Stimulated activated CD4-positive, alpha-beta T cell treated with anti-CD3 and anti-CD28 coated beads, Interleukin-4, amount 100 ng/mL, for 4 hours (primary cell): ENCODE results near the gene PRKCA.

Experiments
- DNase-seq, 2 experiments: peaks; one replicate each; pipeline ENCODE4 v3.0.0-alpha.2; 2020

The PRKCA gene

DNA sequence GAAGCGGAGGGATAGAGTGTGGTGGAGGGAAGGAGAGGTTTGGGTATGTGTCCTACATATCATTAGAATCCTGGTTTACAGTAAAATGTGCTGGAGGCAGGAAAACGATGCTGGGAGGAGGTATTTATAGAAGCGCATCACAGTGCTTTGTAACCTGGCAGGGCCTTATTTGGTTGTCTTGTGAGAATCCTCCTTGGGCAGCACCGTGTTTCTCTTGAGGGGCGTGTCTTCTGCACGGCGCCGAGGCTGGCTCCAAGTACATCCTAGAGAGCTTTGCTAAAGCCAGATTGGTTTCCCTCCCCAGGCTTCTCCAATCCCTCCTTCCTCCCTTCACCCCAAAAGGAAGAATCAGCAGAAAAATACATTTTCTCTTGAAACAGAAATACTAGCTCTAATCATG is 556.9 kb downstream of the PRKCA start:
- DNase-seq = no peak

DNA sequence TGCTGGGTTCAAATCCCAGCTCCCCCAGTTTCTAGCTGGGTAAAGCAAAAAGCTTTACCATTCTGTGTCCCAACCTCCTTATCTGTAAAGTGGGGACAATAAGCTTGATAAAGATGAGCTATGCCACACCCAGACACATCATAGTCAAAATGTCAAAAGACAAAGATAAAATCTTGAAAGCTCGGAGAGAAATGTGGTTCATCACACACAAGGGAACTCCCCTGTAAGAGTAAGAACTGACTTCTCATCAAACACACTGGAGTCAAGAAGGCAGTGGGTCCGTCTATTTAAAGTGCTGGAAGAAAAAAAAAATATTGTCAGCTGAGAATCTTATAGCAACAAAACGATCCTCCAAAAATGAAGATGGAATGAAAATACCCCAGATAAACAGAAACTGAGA is 557.8 kb downstream of the PRKCA start:
- DNase-seq = no peak
